Head of caudate nucleus (tissue), 42 donors: ENCODE results near the gene SERPINA9.
"Not testable (repeated sequence)": the region's sequence is repeated elsewhere in the genome, so short reads cannot be mapped to it uniquely, and the experiment has no call there.

Experiments used
- DNase-seq, 42 donors: peaks; one replicate each; pipeline versions ENCODE4 v3.0.0 to v3.0.0-alpha.2; 2020 to 2021; ENCODE audit warnings: mixed read lengths in 7 of 42
- intact Hi-C: fragments of 100-400 bp; cut with DNase I; formaldehyde crosslinking; loops from one replicate; pipeline ENCODE4 v1.15.0; 2022

The SERPINA9 gene, protein sequence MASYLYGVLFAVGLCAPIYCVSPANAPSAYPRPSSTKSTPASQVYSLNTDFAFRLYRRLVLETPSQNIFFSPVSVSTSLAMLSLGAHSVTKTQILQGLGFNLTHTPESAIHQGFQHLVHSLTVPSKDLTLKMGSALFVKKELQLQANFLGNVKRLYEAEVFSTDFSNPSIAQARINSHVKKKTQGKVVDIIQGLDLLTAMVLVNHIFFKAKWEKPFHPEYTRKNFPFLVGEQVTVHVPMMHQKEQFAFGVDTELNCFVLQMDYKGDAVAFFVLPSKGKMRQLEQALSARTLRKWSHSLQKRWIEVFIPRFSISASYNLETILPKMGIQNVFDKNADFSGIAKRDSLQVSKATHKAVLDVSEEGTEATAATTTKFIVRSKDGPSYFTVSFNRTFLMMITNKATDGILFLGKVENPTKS

DNA sequence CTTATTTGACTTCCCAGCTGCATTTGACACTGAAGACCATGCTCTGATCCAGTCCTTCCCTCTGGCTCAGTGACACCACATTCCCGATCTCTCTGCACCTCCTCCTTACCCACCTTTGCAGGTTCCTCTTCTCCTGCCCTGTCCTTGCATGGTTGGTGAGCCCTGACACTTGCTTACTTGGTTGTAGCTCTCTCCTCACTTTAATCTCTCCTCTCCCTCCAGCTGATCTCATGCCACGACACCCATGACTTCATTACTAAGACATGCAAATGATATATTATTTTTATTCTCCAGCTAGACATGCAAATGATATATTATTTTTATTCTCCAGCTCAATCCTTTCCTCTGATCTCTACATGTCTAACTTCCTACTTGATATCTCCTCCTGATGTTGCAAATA lies at the start of gene SERPINA9:
Gene SERPINA9, minus strand, starts transcription at position 175 of the 400 bp plus-strand sequence. CDS start 6,357 bp downstream, outside the sequence.
- no peak for DNase-seq
- intact Hi-C loops, result no loop called here

DNA sequence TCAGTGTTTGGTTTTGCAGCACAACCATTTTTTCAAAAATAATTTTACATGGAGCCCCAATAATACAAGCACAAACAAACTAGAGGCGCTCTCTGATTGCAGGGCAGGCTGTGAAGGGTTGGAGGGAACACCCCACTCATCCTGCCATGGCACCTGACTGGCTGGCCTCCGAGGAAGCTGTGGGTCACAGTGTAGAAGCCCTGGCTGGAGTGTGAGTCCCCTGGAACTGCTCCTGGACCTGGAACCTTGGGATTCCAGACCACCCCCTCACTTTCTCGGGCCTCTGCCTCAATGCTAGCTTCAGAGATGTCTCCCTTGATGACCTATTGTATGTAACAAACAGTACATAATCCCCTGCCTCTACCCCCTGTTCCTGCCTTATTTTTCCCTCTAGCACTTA lies 48.1 kb upstream of the SERPINA9 start:
- intact Hi-C loops, result no loop called here
- DNase-seq, result no peak

DNA sequence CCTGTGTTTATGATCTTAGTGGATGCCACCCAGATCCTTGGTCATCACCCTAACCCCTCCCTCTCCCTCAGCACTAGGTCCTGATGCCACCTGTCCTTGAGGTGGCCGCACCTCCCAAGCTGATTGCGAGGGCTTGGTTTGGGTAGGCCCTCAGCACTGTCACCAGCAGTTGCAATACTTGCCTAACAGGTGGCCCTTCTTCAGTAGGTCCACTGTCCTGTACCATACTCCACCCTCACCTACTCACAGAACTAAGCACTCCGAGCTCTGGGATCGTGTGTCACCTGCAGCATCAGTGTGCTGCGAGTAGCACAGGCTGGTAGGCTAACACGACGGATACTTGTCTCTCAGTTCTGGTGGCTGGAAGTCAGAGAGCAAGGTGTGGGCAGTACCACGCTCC lies 47.3 kb upstream of the SERPINA9 start:
- intact Hi-C loops, result no loop called here

DNA sequence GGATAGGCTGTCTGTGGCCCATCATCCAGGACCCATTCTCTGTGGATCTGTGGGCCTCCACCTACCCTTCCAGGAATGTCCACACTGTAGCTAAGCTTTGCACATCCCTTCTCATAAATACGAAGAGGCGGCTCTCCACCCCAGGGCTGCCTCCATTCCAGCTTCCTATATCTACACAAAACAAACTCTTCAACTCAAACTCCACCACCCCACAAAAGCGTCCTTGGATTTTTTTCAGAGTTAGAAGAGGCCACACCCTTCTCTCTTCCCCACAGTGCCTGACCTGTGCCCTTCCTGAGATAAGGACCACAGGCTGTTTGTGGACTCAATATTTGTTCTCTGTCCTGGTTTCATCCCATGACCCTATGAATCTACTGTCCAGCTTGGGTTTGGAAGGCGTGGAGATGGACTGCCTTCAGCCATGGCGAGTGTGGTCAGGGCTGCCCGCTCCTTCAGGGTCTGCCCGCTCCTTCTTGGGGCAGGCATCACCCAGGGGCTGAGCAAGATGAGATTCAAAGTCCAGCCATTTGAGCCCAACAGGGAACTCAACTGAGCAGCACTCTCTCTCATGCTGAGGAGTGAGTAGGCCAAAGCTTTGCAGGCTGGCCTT lies 46.2 kb upstream of the SERPINA9 start:
- intact Hi-C loops, result no loop called here
- no peak for DNase-seq

More for the DNA sequence above, 47.3 kb upstream of the SERPINA9 start:
- no peak for DNase-seq

DNA sequence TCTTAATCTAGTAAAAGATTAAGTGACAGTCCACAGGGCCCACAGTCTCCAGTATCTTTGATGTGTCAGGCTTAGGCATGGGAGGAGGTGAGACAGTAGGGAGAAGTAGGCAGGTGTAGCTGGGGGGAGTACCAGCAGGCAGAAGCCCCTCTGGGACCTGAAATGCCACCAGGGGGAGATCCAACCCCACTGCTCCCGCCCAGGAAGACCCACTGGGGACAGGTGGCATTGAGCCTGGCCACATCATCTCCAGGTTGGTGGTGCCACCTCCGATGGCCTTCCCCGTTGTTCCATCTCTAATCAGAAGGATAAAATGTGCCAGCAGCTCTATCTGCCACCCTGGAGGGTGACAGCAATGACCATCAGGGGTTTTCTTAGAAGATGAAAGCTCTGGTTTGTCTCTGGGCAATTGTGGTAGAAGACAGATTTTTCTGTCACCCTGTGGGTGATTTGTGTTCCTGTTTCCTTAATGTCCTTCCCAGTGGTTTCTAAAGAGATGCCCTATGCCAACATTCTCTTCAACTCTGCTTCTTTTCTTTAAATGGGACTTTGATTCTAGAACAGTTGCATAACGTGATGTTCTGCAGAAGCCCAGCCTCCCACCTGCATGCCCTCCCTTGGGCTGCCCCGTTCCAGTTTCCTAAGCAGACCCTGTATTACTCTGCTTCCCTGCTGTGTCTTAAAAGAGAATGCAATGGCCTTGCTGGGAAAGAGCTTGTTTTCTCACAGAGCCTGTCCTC lies 45.5 kb upstream of the SERPINA9 start:
- intact Hi-C loops, result loop anchor here (2.0 kb wide), 1 partner anchor 35 kb away; no protein-coding TSS in a partner anchor
- DNase-seq, result peak in 1 of 42 donors; percentile 19

DNA sequence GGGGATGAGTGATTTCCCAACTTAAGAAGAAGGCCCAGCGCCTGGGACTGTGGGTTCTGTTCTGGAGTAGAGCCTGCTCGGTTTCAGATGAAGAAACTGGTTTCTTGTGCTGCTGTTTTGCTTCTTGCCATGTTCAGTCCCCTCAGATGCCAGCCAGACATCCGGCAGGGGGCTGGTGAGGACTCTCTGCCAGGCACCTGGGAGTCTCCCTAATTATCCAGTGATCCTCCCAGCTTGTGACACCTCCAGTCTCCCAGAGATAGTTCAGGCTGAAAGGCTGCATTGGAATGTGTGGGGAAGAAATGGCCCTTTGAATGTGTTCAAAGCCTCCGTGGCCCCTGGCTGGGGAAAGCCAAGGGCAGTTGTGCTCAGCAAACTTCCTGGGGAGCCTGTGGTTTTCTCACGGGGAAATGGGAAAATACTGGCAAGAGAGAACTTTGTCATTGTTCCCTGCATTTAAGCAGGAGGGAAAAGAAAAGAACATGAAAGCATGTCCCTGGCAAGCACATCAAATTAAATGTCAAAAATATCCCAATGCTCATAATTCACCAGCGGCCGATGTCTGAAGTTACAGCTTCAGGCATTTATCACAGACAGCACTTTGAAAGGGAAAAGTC lies 41.8 kb upstream of the SERPINA9 start:
- DNase-seq, result no peak
- intact Hi-C loops, result no loop called here

DNA sequence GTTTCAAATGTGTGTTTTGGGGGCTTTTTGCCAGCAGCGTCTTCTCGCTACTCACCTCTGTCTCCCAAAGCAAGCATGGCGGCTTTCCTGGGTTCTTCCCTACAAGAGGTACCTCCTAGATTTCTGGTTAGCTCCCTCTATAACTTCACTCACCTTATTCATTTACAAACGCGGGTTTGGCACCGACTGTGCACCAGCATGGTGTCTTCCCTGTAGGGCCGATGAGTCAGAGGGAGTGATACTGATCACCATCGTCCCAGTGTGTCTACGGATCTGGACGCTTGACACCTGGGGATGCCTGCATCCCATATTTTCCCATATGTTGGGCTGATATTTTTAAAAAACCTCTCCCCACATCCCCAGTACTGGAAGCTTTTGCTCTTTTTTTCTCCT lies 41.2 kb upstream of the SERPINA9 start:
- no peak for DNase-seq
- intact Hi-C loops, result no loop called here

DNA sequence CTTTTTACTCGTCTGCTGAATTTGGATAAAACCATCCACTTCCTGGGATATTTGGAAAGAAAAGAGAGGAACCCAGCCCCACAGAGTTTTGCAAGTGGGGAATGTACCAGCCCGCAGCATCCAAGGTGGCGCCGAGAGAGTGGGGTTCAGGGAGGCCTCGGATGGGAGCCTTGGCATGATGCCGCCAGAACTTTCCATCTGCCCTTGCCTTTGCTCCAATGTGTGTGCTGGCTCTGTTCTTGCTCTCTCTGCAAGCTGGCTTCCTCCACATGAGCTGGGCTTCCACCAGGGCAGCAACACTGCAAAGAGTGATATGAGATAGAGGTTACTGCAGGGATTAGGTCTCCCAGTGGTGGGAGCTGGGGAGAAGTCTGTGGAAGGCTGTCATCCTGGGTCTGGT lies 39.9 kb upstream of the SERPINA9 start:
- DNase-seq, result no peak
- intact Hi-C loops, result no loop called here

DNA sequence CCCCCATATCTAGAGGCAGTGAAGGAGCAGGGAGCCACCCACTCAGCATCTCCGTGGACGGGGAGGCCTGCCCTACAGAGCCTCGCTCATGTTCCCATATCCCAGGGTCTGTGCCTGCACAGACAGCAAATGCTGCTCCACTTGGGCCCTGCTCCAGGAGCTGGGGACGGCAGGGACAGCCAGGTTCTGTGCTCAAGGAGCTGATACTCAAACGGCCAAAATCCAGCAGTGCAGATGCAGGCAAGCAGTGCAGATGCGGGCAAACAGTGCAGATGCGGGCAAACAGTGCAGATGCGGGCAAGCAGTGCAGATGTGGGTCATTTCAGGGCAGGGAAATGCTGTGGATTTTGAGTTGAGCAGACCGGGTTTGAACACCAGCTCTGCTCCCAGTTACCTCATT lies 39.4 kb upstream of the SERPINA9 start:
- intact Hi-C loops, result no loop called here
- peak in 5 of 42 donors; percentile 6 to 45 (median 13) for DNase-seq

DNA sequence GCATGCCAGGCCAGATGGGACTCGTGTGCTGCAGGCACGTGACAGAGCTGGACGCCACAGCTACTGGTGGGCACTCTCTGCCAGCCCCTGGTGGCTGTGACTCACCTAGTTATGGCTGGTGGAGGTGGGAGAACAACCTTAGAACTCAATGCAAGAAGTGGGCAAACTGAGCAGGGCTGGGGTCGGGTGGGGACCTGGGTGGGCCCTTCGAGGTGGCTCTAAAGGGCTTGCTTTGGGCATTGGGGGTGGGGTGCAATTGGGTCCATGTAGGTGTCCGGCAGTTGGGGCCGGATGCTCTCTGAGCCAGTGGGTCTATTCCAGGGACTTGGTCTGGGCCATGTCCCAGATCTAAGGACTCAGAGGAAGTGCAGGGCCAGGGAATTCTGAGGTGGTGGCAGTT lies 38.4 kb upstream of the SERPINA9 start:
- intact Hi-C loops, result no loop called here
- DNase-seq, result no peak

DNA sequence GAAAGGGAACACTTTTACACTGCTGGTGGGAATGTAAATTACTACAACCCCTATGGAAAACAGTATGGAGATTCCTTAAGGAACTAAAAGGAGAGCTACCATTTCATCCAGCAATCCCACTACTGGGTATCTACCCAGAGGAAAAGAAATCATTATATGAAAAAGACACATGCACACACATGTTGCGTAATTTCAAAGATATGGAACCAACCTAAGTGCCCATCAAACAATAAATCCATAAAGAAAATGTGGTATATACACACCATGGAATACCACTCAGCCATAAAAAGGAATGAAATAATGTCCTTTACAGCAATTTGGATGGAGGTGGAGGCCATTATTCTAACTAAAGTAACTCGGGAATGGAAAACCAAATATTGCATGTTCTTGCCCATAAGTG lies 34.5 kb upstream of the SERPINA9 start:
- DNase-seq, intact Hi-C loops: not testable (repeated sequence)

DNA sequence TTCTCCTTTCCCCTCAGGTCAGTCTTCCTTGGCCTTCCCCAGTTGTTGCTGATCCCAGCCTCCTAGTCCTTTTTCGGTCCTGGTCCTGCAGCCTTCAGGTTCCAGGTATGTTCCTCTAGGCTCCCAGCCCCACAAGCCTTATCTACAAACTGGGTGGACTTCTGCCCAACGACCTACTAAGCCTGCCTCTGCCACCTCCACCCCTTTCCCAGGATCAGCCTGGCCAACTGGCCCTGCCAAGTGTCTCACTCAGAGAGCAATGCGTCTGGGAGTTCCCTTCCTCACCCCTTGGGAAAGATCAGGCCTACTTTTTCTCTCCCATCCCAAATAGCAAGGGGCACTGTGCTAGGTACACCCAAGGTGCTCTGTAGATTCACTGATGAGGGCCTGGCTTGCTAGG lies 33.4 kb upstream of the SERPINA9 start, which contains the start of gene SERPINA12:
Gene SERPINA12, minus strand, starts transcription at position 114 of the 400 bp plus-strand sequence. CDS start 11,072 bp downstream, outside the sequence.
- no peak for DNase-seq
- intact Hi-C loops, result no loop called here

DNA sequence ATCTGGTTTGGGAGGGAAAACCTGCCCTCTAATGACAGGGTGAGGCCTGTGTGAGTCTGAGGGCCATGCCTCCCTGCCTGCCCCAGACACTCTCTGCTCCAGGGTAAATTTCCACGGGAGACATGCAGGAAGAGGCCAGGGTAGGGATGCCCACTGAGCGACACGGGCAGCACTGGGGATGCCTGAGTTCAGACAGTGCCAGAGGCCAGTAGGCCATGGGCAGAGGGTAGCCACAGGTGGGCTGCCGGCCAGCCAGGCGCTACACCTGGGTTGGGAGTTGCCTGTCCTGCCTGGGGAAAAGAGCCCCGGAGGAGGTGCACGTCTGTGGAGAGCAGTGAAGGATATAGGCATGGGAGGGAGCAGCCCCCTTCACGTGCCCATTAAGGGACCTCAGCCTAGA lies 29.6 kb upstream of the SERPINA9 start:
- intact Hi-C loops, result no loop called here
- DNase-seq, result no peak

DNA sequence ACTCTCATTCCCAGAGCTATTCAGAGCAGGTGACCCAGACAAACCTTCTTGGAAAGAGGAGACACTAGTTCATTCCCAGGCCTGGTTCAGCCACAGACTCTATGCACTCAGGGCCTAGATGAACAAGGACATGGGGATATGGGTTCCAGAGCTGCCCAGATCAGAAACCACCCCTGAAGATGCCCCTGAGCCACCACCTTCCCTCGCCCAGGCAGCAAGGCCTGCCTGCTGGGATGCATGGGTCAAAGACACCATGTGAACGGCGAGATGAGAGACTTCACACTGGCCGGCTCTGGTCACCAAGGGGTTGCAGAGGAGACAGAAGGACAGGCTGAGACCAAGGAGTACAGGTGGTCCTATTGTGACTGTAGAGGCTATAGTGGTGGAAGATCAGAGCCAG lies 29.2 kb upstream of the SERPINA9 start:
- intact Hi-C loops, result no loop called here
- DNase-seq, result no peak

DNA sequence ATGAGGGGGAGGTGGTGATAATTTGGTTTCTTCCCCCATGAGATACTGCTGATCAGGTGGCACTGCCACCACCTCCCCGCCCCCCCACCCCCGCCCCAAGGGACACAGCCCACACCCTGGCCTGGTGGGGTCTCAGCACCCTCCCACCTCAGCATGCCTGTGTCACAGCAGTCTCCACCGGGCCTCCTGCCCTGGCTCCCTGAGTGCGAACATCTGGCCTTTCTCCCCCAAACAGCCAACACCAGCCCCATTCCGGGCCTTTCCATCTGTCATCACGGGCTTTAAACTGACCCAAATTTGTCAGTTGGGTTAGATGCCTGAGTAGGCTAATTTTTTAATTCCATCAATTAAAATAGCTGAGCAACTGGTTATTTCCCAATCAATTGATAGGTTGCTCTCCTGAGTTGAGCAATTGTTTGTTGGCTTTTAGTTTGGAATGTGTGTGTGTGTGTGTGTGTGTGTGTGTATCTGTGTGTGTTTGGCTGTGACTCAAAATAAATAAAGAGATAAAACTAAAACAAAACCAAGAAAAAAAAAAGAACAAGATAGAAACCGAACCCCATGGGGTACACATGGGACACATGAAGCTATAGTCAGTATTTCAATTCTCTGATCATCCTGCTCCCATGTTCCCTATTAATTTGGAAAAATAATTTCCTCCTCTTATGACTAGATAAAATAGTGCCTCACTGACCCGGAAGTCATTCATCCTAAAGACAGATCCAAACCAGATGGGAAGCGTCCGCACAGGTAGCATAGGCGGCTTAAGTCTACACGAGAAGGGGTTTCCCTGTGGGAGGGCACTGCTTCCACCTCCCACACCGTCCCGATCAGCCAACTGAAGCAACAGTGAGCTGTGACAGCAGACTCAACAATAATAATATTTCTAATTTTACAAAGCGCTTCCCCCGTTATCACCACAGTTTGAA lies 25.9 kb upstream of the SERPINA9 start:
- intact Hi-C loops, result no loop called here
- no peak for DNase-seq

DNA sequence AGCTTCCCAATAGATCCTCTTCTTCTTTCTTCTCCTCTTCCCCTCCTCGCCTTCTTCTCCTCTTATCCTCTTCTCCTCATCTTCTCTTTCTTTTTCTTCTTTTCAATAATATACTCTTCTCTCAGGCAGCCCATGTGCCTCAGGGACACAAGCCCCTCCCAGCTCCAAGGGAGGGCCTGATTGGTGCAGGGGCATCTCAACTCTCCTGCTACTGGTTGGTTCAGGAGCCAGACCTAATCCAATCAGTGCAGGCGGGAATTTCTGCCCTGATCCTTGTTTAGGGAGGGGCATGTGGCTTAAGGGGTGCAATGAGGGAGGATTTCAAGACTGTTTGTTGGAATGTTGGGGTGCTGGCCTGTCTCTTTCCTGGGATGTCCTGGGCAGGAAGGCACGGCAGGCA lies 24.3 kb upstream of the SERPINA9 start:
- DNase-seq, result no peak
- intact Hi-C loops, result no loop called here

DNA sequence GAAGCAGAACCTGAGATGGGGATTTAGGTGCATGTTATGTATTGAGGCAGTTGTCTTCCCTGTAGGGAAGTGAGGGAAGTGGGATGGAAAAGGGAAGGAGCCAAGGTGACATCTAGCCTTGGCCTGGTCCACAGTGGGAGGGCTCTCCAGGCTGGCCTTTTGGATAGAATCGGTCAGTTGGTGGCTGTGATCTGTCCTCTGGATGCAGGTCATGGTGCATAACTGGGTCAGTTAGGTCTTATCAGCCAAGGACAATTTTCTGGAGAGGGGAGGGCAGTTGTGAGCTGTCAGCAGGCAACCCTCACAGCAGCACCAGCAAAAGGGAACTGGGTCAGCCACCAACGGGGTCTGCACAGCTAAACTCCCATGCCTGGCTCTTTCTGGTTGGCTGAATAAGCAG lies 23.7 kb upstream of the SERPINA9 start:
- no peak for DNase-seq
- intact Hi-C loops, result no loop called here

DNA sequence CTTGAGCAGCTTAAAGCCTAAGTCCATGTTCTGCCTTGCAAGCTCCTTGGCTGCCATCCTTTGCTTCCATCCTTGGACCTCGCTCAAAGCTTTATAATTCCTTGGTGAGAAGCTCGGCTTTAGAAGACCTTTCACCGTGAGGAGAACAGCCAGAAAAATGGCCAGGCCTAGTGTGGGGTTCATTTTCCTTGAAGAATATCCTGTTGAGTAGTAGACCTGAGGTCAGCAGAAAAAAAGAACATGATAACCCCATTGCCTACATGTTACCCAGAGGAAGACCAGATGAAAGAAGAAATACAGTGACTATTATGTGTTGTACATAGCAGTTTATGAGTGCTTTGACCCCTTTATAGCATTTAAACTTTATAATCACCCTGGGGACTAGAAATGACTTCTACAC lies 22.2 kb upstream of the SERPINA9 start:
- DNase-seq, result no peak
- intact Hi-C loops, result no loop called here
